ENCODE results near the gene PAM16. TPM values are rescaled to one million over a fixed set of nuclear protein-coding genes. Genes with fewer than 3 reads are reported as not detected.

Gene PAM16
- total and polyA plus RNA-seq, 4 donors: 14.0 to 70.5 (median 29.6) TPM

DNA sequence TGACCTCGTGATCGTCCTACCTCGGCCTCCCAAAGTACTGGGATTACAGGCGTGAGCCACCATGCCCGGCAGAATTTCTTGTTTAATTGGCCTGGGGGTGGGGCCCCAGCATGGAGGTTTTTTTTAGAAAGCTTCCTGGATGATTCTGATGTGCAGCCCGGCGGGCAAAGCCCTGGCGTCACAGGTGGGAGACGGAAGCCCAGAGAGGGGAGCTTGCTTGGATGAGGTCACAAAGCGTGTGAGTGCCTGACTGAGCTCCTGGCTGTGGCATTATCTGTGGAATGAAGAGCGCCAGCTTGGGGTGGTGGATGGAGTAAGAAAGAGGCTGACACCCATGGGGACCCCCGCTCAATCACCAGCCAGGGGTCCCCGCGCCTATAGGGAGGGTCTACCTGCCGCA is 24.6 kb upstream of the PAM16 start:
- DNase-seq (ENCODE audit: low spot score): no peak
- 64% methylated on average over 15 of the region's 15 CpGs for WGBS
- Histone ChIP-seq H3K9ac (ENCODE audit: low read depth in 1 of 2, low read length in 2 of 2) (peak overlapping the region; percentile 48 to 70), H3K4me3 (ENCODE audit: low read depth in 1 of 3, low read length in 3 of 3) (peak overlapping the region in 1 of 3 donors; percentile 19), H3K36me3 (ENCODE audit: control insufficient read depth in 4 of 4, insufficient read depth in 3 of 4, low read depth in 1 of 4, low read length in 3 of 4) (peaks cover 0 to 2% (median 0%) of the 10 kb centered on the region in 4 donors), H3K4me1 (ENCODE audit: control insufficient read depth in 4 of 4, insufficient read depth in 4 of 4, low read length in 3 of 4) (peaks cover 22 to 83% (median 62%) of the 10 kb centered on the region in 4 donors), H3K27me3 (ENCODE audit: control insufficient read depth in 4 of 4, insufficient read depth in 4 of 4, low read length in 3 of 4) (no peaks in the 10 kb centered on the region), H3K9me3 (ENCODE audit: control insufficient read depth in 4 of 4, low read length in 3 of 4) (no peaks in the 10 kb centered on the region), H3K27ac (ENCODE audit: low read depth in 1 of 2, low read length in 2 of 2) (peak overlapping the region; percentile 87 to 95)
- TF ChIP-seq, protein P1, sequence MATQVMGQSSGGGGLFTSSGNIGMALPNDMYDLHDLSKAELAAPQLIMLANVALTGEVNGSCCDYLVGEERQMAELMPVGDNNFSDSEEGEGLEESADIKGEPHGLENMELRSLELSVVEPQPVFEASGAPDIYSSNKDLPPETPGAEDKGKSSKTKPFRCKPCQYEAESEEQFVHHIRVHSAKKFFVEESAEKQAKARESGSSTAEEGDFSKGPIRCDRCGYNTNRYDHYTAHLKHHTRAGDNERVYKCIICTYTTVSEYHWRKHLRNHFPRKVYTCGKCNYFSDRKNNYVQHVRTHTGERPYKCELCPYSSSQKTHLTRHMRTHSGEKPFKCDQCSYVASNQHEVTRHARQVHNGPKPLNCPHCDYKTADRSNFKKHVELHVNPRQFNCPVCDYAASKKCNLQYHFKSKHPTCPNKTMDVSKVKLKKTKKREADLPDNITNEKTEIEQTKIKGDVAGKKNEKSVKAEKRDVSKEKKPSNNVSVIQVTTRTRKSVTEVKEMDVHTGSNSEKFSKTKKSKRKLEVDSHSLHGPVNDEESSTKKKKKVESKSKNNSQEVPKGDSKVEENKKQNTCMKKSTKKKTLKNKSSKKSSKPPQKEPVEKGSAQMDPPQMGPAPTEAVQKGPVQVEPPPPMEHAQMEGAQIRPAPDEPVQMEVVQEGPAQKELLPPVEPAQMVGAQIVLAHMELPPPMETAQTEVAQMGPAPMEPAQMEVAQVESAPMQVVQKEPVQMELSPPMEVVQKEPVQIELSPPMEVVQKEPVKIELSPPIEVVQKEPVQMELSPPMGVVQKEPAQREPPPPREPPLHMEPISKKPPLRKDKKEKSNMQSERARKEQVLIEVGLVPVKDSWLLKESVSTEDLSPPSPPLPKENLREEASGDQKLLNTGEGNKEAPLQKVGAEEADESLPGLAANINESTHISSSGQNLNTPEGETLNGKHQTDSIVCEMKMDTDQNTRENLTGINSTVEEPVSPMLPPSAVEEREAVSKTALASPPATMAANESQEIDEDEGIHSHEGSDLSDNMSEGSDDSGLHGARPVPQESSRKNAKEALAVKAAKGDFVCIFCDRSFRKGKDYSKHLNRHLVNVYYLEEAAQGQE (IDR thresholded peaks at IDR 0.05): peak; percentile 11
- TF ChIP-seq RAD21 (IDR thresholded peaks at IDR 0.05): no peak

DNA sequence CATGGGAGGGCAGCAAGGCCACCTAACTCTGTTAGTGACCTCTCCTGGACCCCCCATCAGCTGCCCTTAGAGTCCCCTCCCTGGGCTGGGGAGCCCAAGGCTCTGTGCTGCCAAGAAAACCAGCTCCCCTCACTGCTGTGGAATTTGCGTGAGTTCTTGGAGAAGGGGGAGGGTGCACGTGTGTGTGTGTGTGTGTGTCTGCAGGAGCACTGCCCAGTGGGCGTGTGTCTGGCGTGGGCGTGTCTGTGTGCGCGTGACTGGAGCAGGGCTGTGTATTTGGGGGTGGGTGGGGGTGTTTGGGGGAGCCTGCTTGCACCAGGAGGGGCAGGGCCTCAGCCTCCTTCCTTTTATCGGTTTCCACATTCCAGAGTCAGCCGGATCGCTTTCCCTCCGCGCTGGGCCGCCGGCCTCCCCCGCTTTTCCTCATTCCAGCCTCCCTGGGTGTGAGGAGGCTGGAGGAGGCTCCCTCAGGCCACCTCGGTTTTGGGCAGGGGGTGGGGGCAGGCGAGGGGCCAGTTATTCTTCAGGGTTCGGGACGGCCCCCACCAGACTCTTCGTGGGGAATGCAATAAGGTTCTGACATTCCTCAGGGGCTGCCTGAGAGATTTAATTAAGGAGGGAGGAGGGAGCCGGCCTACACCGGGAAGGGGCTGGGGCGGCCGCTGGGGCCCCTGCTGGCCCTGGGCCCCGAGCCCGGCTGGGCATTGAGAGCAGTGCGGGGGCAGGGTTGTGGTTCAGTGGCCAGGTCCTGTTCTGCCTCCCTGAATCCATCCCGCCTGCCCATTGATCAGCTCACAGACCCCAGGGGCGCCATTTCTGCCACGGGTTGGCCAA is 23.0 kb upstream of the PAM16 start:
- WGBS: 23% methylated on average over 30 of the region's 30 CpGs
- Histone ChIP-seq H3K36me3 (ENCODE audit: control insufficient read depth in 4 of 4, insufficient read depth in 3 of 4, low read depth in 1 of 4, low read length in 3 of 4) (peaks cover 0 to 2% (median 0%) of the 10 kb centered on the region in 4 donors), H3K4me3 (ENCODE audit: low read depth in 1 of 3, low read length in 3 of 3) (peak overlapping the region in 2 of 3 donors; percentile 55 to 90), H3K9me3 (ENCODE audit: control insufficient read depth in 4 of 4, low read length in 3 of 4) (no peaks in the 10 kb centered on the region), H3K4me1 (ENCODE audit: control insufficient read depth in 4 of 4, insufficient read depth in 4 of 4, low read length in 3 of 4) (peaks cover 22 to 80% (median 61%) of the 10 kb centered on the region in 4 donors), H3K27me3 (ENCODE audit: control insufficient read depth in 4 of 4, insufficient read depth in 4 of 4, low read length in 3 of 4) (no peaks in the 10 kb centered on the region), H3K9ac (ENCODE audit: low read depth in 1 of 2, low read length in 2 of 2) (peak overlapping the region; percentile 33 to 53), H3K27ac (ENCODE audit: low read depth in 1 of 2, low read length in 2 of 2) (peak overlapping the region; percentile 87 to 95)
- TF ChIP-seq RXRA (IDR thresholded peaks at IDR 0.05): peak in 1 of 2 donors; percentile 2
- no peak for TF ChIP-seq HNF4A (conservative IDR thresholded peaks at IDR 0.05)
- TF ChIP-seq NR2F2 (IDR thresholded peaks at IDR 0.05): no peak
- TF ChIP-seq, protein P2, sequence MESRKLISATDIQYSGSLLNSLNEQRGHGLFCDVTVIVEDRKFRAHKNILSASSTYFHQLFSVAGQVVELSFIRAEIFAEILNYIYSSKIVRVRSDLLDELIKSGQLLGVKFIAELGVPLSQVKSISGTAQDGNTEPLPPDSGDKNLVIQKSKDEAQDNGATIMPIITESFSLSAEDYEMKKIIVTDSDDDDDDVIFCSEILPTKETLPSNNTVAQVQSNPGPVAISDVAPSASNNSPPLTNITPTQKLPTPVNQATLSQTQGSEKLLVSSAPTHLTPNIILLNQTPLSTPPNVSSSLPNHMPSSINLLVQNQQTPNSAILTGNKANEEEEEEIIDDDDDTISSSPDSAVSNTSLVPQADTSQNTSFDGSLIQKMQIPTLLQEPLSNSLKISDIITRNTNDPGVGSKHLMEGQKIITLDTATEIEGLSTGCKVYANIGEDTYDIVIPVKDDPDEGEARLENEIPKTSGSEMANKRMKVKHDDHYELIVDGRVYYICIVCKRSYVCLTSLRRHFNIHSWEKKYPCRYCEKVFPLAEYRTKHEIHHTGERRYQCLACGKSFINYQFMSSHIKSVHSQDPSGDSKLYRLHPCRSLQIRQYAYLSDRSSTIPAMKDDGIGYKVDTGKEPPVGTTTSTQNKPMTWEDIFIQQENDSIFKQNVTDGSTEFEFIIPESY (IDR thresholded peaks at IDR 0.05): no peak
- TF ChIP-seq SP1 (IDR thresholded peaks at IDR 0.05): peak; percentile 6
- no peak for TF ChIP-seq FOXA2 (IDR thresholded peaks at IDR 0.05)
- TF ChIP-seq RAD21 (IDR thresholded peaks at IDR 0.05): no peak
- TF ChIP-seq, protein P3, sequence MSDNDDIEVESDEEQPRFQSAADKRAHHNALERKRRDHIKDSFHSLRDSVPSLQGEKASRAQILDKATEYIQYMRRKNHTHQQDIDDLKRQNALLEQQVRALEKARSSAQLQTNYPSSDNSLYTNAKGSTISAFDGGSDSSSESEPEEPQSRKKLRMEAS (IDR thresholded peaks at IDR 0.05): peak; percentile 31
- no peak for DNase-seq (ENCODE audit: low spot score)

DNA sequence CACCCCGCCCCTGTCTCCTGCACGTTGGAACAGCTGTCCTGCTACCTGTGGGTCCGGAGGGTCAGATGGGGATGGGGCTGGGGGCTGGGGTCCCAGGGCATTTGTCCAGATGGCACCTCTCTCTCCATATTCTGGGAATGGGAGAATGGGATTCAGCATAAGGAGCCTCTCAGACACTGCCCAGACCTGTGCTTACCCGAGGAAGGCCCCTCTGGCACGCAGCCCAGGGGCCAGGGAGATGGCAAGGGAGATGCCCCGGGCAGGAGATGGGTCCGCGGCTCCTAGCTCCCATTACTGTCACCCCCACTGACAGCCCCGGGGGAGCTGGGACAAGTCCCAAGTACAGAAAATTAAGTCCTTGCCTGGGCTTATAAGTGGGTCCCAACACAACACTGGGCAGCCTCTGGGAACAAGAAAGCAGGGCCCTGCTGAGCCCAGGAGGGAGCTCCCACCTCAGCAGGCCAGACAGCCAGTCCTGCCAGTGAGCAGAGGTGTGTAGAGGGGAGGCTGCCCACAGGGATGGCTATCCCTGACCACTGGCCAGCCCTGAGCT is 22.3 kb upstream of the PAM16 start:
- Histone ChIP-seq H3K27me3 (ENCODE audit: control insufficient read depth in 4 of 4, insufficient read depth in 4 of 4, low read length in 3 of 4) (no peaks in the 10 kb centered on the region), H3K4me1 (ENCODE audit: control insufficient read depth in 4 of 4, insufficient read depth in 4 of 4, low read length in 3 of 4) (peaks cover 26 to 79% (median 62%) of the 10 kb centered on the region in 4 donors), H3K9ac (ENCODE audit: low read depth in 1 of 2, low read length in 2 of 2) (peak overlapping the region; percentile 33 to 53), H3K27ac (ENCODE audit: low read depth in 1 of 2, low read length in 2 of 2) (peak overlapping the region; percentile 87 to 95), H3K36me3 (ENCODE audit: control insufficient read depth in 4 of 4, insufficient read depth in 3 of 4, low read depth in 1 of 4, low read length in 3 of 4) (no peaks in the 10 kb centered on the region), H3K9me3 (ENCODE audit: control insufficient read depth in 4 of 4, low read length in 3 of 4) (no peaks in the 10 kb centered on the region), H3K4me3 (ENCODE audit: low read depth in 1 of 3, low read length in 3 of 3) (peak overlapping the region; percentile 24 to 90 (median 55))
- no peak for DNase-seq (ENCODE audit: low spot score)
- WGBS: 18% methylated on average over 9 of the region's 9 CpGs
- TF ChIP-seq, protein P4, sequence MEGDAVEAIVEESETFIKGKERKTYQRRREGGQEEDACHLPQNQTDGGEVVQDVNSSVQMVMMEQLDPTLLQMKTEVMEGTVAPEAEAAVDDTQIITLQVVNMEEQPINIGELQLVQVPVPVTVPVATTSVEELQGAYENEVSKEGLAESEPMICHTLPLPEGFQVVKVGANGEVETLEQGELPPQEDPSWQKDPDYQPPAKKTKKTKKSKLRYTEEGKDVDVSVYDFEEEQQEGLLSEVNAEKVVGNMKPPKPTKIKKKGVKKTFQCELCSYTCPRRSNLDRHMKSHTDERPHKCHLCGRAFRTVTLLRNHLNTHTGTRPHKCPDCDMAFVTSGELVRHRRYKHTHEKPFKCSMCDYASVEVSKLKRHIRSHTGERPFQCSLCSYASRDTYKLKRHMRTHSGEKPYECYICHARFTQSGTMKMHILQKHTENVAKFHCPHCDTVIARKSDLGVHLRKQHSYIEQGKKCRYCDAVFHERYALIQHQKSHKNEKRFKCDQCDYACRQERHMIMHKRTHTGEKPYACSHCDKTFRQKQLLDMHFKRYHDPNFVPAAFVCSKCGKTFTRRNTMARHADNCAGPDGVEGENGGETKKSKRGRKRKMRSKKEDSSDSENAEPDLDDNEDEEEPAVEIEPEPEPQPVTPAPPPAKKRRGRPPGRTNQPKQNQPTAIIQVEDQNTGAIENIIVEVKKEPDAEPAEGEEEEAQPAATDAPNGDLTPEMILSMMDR (IDR thresholded peaks at IDR 0.05; ENCODE audit: low read depth, low read length, missing input control): no peak
- TF ChIP-seq EGR1 (IDR thresholded peaks at IDR 0.05; ENCODE audit: low read depth in 2 of 2): no peak
- no peak for TF ChIP-seq HNF4A (conservative IDR thresholded peaks at IDR 0.05)
- TF ChIP-seq, protein P2 (IDR thresholded peaks at IDR 0.05): no peak
- TF ChIP-seq RXRA (IDR thresholded peaks at IDR 0.05): no peak
